Activated CD4-positive, CD25-positive, alpha-beta regulatory T cell (primary cell): ENCODE measurements around the gene GLI2.

Experiments used
- DNase-seq, 4 experiments: peaks; one replicate each; lab custom pipeline; 2025; lab: John Stamatoyannopoulos, UW

Gene GLI2

DNA sequence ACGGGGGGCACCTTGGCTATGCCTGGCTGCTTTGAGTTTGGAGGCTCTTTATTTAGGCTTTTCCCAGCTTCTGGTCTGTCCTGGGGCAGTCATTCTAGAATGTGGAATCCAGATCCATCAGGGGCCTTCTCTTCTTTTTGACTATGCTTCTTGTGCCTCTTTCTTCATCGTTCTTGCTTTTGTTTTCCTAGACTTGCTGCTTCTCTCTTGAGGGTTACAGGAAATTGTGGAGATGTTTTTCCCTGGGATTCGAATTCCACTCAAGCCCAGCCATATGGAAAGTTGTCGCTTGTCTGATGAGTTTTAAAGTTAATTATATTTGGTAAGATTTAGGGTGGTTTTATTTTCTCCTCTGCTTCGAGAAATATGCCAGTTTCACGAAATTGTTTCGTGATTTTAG, 2.4 kb downstream of the GLI2 start:
- no peak for DNase-seq

DNA sequence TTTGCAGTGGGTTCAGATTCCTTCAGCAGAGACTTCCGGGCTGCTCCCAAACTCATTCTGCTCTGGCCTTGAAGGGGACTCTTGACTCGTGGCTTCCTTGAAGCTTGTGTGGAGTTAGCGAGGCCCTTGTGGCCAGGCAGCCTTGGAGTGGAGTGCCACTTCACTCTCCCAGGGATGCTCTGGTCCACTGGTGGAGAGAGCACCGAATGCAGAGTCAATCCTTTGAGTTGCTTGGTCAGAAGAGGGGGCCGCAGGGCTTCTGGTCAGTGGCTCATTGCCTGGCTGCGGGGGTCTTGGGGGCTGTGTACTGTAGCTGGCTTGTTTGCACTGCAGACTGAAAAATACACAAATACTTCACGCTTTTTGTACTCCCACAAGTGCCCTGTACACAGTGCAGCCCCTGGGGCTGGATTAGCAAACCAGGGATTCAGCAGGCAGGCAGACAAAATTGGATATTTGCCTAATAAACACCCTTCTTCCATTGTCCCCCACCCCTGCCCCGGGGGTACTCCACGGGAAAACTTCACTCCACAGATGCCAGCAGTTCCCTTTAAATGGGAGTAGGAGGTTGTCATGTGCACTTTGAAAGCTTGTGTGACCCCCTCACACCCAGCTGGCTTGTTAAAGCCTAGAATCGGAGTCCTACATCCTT, 3.2 kb downstream of the GLI2 start:
- DNase-seq, result no peak

DNA sequence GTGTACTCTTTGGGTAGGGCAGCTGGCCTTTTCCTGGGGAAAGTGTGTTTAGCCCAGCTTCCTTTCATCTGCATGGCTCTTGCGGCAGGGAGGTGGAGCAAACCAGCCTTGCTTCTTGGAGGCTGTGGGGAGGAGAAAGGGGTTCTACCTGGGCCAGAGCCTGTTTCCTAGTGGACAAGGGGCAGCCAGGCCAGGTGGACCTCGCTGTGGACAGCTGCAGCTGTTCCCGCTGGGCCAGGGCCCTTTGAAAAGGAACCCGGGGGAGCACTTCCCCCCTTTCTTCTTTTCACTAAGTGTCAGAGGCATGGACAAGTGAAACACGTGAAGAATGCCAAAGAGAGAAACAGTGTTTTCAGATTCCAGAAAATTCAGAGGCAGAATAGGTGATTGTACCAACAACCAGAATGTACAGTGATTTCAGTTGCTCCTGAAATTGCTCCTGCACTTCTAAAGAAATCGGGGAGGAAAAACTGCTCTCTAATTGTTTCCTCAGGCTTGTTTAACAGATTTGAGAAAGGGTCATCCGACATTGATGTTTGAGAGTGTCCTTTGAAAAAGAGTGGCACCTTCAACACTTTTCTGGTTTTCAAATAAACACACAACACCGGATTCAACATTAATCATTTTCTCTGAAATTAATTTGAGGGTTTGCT, 3.9 kb downstream of the GLI2 start:
- no peak for DNase-seq

DNA sequence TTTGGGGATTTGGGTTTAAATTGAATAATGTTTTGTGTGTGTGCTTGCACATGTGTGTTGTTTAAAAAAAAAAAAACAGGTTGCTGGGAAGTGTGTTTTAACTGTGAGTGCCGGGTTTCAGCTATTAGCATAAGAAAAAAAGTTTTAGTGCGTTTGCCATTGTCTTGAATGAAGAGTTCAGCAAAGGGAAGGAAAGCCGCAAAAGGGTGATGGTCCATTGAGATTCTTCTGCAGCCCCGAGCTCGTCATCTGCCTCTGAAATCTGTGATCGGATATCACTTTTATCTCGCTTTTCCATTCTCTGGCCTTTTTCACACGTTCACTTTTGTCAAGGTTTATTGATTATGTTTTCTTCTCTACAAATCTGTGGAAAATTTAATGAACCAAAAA, 4.7 kb downstream of the GLI2 start:
- no peak for DNase-seq

DNA sequence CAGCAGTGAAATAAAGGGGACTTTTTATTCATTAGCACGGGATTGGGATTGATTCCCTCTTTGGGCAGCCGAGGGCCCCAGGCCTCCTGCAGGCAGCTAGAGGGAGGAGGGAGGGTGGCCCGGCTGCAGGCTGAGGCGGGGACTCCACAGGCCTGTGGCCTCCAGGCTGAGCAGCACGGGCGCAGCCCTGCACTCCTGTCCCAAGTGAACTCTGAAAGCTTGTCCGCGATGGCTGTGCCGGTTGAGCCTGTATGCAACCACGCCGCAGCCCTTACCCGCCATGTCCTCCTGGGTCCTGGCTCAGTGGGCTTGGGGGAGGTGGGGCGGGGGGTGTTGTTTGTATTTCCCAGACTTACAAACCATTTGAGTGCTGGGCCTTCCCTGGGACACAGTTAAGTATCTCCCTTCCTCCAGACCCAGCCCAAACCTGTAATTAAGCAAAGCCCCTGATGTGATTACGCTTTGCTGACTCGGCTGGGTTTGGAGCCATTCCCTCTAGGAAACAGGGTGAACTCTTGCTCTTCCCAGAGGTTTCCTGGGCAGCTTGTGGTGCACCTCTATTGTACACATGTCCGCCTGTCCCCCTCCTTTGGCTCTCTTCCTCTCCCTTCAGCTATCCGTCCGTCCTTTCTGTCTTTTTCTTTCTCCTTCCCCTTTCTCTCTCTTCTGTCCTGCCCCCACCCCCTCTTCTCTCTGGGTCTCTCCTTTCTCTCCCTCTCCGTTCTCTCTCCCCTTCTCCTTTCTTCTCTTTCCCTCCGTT, 5.3 kb downstream of the GLI2 start:
- DNase-seq, result no peak

DNA sequence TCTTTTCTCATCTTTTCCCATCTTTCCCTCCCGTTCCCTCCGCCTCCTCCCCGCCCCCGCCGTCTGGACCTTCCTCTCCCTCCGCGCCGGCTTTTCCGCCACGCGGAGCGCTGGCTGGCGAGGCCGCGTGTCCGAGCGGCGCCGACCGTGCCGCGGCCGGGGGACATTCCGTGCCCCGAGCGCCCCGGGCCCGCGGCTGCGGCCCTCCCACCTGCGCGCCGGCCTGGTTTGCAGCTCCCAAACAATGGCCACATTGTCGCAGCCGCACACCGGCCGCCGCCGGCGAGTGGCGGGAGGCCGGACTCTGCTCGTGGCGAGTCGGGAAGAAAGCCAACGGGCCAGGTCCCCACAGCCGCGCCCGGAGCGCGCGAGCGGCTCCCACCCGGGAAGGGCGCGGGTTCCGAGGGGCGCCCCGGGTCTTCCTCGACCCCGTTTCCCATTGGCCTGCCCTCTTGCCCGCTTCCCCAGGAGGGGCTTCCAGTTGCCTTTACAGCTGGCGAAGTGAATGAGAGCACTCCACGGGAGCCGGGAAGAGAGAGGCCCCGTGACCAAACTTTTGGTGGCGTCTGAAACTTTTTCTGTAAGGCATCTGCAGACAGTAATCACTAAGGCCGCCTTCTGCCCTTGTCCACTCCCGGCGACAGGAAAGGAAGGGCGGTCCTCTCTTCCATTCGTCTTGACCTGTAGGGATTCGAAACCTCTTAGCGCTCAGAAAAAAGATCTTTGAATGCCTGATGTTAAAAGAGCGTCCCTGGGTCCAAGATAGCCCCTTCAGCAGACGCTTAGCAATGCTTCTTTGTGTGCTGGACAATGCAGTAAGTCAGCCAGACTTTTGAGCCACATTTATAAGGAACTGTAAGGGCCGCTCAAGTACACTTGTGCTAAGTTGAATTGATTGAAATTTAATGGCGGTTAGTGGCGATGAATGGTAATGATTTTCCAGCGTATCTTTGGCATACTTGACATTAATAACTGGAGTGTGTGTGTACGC, 6.2 kb downstream of the GLI2 start:
- no peak for DNase-seq

DNA sequence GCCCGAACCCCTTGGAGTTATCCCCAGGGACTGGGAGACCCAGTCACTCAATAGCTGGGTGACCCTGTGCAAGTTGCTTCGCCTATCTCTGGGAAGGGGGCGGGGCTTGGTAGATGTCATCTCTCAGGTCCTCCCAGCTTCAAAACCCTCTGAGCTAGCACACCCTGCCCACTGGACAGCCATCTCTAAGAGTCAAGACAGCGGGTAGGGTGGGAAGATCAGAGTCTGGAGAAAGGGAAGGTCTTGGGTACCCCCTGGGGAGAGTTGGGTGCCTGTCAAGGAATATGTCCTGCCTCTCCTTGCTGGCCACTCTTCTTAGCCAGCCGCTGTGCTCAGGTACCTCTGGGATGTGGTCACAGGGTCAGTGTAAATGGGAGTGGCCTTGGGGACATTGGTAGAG, 8.0 kb downstream of the GLI2 start:
- DNase-seq, result no peak

DNA sequence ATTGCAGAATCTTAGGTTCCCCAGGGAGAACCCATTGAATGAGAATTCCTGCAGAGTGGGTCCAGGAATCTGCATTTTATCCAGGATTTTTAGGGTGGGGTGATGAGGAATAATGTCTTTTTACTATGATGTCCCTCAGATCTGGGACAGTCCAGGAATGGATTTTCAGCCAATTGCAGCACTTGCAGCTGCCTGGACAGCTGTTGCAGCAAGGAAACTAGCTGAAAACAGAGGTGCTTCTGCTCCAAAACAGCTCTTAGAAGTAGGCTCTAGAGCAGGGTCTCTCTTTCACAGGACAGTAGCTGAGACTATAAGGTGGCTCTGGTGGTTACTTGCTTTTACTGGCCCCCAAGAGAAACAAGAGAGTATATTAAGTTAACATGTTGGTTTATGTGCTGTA, 9.1 kb downstream of the GLI2 start:
- DNase-seq, result no peak

DNA sequence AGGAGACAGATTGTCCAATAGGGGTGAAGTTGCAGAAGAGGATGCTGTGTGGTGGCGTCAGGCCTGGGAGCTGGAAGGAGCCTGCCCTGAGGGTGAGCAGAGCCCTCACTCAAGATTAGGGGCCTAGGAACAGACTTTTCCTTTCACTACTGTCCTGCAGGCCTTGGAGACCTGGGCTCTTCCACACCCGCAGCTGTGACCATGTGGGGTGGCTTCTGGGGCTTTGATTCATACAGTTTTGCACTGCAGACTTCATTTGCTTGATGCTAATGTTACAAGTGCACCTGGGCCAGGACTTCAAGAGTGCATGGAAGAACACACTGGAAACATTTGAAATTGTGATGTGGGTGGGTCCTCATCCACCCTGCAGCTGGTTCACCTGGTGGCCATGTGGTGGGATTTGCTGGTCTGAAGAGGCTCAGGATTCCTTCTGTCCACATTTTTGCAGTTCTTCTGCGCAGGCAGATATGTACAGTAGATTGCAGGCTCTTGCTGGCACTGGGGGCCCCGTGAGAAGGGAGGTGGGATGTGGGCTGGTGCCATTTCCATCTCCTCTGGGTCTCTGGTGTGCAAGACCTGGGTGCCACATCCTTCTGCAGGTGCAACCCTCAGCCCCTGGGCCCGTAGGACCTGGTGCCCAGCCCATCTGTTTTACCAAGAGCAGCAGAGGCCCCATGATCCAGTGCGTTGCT, 9.9 kb downstream of the GLI2 start:
- no peak for DNase-seq

DNA sequence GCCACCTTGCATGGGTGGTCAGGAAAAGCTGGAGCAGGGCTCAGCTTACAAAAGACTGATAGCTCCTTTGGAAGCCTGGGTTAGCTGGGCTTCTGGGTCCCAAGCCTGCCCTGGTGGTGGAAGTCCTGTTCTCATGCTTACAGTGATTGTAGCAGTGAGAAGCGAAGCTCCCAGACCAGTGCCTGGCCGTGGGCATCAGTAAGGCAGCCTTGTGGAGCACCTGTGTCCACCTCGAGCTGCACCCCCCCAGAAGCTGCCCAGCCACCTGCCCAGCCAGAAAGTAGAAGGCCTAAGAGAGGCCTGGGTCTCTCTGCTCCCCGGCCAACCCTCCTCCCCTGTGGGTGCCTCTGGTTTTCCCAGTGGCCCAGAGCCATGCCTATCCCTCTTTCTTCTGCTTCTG, 10.5 kb downstream of the GLI2 start:
- DNase-seq, result no peak

DNA sequence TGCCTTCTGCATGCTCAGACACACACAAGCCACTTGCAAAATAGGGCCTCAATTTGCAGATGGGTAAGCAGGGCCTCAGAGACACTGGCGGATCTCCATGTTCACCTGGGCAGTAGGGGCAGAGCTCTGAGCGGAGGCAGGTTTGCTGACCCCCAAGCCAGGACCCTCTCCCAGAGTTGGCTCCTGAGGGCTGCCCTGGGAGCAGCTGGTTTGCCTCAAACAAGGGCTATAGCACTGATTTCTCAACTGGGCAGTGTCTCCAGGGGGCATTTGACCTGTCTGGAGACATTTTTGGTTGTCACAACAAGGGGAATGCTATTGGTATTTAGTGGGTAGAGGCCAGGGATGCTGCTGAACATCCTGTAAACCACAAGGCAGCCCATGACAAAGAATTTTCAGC, 11.6 kb downstream of the GLI2 start:
- no peak for DNase-seq

DNA sequence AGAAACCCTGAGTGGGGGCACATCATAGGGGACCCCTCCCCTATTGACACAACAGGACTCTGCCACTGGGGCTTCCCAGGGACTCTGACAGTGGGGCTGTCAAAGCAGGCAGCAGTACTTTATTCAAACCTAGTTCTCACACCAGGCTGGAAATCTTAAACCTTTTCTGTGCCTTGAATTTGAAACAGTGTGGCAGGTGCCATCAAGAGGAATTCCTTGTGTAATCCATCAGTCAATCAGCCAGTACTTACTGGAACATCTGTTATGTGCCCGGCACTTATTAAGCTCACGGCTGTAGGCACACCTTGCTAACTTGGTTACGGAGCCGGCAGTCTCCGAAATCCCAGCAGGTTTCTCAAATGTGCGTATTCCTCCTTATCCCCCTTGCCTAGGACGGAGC, 12.0 kb downstream of the GLI2 start:
- DNase-seq, result no peak

DNA sequence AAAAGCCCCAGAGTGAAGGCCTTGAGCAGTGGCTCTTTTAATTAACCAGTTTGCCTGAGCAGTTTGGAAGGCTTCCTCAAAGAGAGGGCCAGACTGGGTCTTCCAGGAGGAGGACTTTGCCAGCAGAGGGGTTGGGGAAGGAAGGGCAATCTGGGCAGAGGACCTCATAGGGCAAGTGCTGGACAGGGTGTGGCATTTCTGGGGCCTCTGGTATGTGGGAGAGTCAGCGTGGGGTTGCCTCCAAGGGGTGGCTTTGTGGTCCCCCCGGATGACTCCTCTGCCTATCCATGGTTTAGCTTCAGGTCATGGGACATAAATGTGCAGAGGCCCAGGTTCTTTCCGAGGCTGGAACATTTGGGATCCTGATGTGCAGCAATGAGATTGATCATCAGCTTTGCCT, 12.6 kb downstream of the GLI2 start:
- no peak for DNase-seq

DNA sequence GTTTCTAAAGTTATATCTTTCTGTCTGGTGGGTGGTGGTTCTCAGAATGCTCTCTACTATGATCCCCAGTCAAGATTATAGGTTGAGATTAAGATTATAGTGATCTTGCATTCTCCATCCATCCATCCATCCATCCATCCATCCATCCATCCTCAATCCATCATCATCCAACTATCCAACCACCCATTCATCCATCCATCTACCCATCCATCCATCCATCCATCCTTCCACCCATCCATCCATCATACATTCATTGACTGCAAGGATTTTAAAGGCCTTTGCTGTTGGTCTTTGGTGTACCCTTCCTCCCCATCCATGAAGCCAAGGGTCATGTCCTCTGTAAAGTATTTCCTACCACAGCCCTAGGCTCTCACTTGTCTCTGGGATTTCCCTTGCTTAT, 13.1 kb downstream of the GLI2 start:
- DNase-seq, result no peak

DNA sequence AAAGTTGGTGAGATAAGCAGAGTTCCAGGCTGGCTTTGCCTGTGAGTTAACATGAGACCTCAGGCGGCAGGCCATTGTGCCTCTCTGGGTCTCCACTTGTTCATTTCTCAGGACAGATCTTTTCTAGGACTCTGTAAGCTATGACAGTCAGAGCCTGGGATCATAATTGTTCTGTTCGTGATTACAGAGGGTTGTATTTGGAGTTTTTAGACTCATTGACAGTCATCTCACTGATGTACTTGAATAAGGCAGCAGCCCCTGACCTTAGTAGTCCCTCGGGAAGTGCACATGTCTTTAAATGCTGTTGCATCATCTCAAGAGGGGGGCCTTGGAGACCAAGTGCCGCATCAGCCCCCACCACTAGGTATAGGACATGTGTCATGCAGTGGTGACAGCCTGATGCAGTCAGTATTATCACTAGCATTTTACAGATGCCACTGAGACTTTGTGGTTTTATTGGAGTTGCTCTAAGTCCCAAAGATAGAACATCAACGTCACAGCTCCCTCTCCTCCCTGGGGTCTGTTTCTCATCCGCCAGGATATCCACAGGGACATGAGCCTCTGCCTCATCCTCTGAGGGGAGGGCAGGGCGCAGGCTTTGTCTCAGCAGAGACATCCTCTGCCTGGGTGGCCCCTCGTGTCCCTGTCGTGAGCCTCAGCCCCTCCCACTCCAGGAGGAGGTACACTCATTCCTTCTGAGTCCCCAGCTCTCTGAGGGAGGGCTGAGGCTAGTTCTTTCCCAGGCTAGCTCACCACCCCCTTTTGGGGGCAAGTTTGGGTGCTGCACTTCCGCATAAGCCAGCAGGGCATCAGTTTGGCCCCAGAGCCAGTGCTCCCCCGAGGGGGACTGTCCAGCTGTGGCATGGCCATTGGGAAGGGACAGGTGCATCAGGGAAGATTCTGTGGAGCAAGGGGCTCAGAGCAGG, 14.1 kb downstream of the GLI2 start:
- no peak for DNase-seq

DNA sequence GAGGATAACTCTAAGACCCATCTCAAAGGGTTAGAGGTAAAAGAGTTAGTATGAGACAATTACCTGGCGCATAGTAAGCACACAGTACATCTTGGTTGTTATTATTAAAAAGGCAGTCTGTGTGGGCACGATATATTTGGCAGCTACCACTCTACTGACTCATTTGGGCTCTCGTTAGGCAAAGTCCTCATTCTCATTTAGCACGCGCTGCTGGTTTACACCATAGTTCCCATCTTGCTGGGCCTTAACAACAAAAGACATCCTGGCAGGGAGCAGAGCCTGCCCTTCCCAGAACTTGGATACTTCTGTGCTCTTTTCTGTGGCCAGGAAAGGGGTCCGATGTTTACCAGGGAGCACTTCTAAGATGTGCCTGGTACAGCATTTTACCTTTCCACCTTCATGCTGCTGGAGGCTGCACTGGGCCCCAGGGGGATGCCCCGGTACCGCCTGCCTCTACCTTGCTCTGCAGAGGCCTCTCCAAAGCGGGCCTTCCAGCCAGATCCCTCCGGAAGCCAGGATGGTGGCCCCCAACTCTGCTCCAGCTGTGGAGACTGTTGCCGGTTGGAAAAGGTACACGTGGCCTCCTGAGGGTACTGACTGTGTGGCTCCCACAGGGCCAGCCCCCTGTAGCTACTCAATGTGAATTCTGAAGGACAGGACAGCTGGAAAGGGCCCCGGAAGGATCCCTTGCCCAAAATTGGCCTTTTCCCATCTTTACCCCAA, 15.0 kb downstream of the GLI2 start:
- no peak for DNase-seq

DNA sequence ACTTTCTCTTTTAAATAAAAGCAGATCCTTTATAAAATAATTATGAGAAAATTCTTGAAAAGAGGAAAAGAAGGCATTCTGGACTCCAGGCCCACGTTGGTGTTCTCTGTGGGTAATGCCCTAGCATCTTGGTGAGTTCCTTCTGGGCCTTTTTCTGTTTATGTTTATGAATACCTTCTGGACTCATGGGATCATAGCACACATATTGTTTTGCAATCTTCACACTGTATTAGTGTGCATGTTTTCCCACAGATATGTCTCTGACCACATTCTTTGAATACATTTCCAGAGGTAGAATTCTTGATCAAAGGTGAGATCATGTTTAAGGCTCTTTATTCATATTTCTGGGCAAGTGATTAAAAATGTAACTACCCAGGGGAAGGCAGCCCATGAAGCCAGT, 15.9 kb downstream of the GLI2 start:
- no peak for DNase-seq

DNA sequence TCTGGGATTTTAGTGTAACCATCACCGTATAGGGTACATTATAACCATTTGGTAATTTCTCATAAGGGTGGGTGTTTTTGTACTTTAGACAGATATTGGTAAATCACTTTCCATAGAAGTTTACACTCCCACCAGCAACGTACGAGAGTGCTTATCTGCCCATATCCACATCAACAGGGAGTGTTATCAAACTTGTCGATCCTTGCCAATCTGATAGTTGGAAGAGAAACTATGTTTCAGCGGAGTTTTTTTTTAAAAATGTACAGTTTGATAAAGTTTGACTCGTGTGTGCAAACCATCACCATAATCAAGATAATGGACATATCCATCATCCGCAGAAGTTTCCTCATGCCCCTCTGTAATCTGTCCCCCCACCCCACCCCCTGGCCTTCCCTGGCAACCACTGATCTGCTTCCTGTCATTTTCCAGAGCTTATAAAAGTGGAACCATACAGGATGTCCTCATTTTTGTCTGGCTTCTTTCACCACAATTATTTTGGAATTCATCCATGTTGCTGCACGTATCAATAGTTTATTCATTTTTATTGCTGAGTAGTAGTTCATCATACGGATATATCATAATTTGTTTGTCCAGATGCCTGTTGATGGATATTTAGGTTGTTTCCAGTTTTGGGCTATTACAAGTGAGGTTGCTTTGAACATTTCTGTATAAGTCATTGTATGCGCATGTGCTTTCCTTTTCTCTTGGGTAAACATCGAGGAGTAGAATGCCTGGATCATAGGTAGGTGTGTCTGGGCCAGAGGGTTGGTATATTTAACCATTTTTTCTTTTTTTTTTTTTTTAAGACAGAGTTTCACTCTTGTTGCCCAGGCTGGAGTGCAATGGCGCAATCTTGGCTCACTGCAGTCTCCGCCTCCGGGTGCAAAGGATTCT, 18.6 kb downstream of the GLI2 start:
- no peak for DNase-seq
